ENCODE data around the gene B4GALT1. TPM values are rescaled to one million over a fixed set of nuclear protein-coding genes. Genes with fewer than 3 reads are reported as not detected.
"Not testable (repeated sequence)": the region's sequence is repeated elsewhere in the genome, so short reads cannot be mapped to it uniquely, and the experiment has no call there.

Gene B4GALT1
- total RNA-seq, 1 donor = 41.0 TPM

DNA sequence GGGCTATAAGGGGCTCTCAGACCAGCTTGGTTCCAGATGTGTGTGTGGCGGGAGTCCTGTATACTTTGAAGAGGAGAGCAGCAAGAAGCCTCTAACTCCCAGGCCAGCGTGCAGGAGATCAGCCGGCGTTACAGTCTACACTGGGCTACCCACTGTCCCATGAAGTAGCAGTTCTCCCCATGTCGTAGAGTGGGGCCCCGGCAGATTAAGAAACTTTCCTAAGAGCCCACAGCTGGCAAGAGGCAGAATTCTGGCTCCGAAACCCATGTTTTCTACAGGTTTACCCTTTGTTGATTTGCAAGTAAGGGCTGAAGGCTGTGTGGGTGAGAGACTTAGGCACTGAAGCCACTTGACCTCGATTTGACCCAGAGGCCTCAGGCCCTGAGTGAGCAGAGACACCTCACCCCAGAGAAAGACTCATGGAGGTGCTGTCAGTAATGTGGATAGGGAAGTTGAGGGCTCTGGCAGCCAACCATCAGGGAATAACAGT is 881 bp upstream of the B4GALT1 start:
- DNase-seq (ENCODE audit: low read depth) = no peak
- peak overlapping the region; percentile 67 for H3K4me3 ChIP-seq (ENCODE audit: low read depth, low read length)
- TF ChIP-seq, protein P1, sequence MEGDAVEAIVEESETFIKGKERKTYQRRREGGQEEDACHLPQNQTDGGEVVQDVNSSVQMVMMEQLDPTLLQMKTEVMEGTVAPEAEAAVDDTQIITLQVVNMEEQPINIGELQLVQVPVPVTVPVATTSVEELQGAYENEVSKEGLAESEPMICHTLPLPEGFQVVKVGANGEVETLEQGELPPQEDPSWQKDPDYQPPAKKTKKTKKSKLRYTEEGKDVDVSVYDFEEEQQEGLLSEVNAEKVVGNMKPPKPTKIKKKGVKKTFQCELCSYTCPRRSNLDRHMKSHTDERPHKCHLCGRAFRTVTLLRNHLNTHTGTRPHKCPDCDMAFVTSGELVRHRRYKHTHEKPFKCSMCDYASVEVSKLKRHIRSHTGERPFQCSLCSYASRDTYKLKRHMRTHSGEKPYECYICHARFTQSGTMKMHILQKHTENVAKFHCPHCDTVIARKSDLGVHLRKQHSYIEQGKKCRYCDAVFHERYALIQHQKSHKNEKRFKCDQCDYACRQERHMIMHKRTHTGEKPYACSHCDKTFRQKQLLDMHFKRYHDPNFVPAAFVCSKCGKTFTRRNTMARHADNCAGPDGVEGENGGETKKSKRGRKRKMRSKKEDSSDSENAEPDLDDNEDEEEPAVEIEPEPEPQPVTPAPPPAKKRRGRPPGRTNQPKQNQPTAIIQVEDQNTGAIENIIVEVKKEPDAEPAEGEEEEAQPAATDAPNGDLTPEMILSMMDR (IDR thresholded peaks at IDR 0.05; ENCODE audit: insufficient read depth, low read length) = no peak

DNA sequence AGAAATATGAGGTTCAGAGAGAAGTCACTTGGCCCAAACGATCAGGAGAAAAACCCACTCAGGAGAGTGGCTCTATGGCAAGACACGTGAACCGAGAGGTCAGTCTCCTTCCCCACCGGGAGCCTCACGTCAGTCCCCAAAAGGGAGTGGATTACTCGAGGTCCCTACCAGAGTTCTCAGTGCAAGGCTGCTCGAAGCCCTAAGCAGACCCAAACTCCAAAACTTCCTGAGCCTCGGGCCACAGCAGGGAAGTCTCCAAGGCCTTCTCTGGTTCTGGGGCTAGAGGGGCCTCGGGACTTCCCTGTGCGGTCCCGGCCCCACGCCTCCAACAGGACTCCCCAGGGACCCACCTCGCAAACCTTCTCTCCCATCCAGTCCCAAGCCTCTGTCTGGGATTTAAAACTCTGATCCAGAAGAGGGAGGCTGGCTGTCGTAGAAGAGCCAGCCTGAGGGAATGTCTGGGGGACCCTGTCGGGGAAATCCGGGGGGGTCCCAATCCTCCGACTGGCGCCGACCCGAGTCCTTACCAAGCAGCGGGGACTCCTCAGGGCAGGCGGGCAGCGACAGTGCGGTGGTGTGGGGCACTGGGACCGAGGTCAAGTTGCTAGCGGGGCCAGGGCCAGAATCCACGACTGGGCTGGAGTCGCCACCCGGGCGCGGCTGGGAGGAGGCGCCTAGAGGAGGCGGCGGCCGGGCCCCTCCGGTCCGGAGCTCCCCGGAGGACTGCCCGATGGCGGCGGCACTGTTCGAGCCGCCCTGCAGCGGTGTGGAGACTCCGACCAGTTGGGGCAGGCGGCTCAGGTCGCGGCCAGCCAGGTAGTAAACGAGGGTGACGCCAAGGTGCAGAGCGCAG is 679 bp downstream of the B4GALT1 start:
- H3K4me3 ChIP-seq (ENCODE audit: low read depth, low read length) = peak overlapping the region; percentile 99
- TF ChIP-seq, protein P1 (IDR thresholded peaks at IDR 0.05; ENCODE audit: insufficient read depth, low read length) = no peak
- DNase-seq (ENCODE audit: low read depth) = no peak

DNA sequence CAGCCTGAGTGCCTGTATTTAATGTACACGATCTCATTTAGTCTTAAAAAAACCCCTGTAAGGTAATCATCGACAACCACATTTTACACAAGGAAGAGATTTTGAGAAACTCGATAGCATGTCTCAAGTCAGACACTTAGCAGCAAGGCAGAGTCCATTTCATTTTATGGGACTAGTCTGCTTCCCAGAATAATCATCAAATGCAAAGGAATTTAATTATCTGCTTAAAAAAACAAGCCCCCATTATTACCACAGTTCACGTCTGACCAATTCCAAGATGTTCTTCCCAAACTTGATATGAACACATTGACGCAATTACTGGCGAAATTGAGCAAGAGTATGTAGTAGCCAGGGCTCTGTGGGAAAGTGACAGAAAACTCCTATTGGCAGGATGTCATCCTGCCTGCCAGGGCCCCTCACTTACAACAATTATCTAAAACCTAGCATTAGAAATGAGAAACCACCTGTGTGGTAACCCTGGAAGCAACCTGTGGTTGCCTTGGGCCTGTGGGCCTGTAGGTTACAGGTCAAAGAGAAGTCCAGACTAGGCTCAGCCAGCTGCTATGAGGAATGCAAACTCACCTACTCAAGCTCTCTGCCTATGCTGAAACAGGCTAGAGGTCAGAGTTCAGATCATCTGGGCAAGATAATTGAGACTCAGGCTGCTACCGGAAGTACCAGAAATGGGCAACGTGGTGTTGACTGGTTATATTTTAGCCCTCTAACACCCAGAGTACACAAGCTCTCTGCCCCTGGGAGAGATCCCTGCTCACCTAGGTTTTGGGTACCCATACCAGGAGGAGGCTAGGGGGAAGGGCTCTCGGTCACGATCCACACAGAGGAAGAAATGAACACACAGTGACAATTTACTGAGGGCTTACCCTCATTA is 1.6 kb downstream of the B4GALT1 start:
- TF ChIP-seq, protein P1 (IDR thresholded peaks at IDR 0.05; ENCODE audit: insufficient read depth, low read length) = no peak
- DNase-seq (ENCODE audit: low read depth) = peak; percentile 98
- H3K4me3 ChIP-seq (ENCODE audit: low read depth, low read length) = peak overlapping the region; percentile 99

DNA sequence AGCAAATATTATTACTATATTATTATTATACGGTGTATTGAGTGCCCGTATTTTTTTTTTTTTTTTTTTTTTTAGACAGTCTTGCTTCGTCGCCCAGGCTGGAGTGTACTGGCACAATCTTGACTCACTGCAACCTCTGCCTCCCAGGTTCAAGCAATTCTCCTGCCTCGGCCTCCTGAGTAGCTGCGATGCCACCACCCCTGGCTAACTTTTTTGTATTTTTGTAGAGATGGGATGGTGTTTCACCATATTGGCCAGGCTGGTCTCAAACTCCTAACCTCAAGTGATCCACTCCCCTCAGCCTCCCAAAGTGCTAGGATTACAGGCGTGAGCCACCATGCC is 2.2 kb downstream of the B4GALT1 start:
- H3K4me3 ChIP-seq (ENCODE audit: low read depth, low read length) = peak overlapping the region; percentile 99

DNA sequence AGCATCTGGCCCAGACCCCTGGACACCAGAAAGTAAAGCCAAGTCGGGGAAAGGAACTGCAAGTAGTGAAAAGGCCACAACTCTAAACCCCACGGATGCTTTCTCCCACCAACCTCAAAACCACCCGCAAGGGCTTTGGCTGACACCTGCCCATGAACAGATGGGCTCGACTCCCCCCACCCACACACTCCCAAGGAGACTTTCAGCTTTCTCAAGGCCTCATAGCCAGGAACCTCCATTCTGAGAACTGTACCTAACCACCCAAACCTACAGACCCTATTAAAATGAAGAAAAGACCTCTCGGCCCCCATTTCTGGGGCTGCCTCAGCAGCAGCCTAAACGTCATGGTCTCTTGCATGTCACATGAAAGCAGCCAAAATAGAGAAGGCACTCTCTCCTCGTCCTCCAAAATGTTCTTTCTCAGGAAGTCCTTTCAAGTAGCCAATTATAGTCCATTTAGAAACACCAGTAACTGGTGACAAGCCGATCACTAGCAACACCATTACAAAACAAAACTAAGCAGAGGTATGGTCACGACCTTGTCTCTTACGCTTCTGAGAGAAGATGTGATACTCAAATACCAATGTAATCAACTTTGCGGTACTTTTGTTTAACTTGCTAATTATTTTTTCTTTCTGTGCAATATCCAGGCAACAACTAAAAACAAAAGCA is 2.9 kb downstream of the B4GALT1 start:
- peak; percentile 46 for DNase-seq (ENCODE audit: low read depth)
- peak overlapping the region; percentile 99 for H3K4me3 ChIP-seq (ENCODE audit: low read depth, low read length)
- TF ChIP-seq, protein P1 (IDR thresholded peaks at IDR 0.05; ENCODE audit: insufficient read depth, low read length) = no peak

More for the DNA sequence above, 2.2 kb downstream of the B4GALT1 start:
- not testable (repeated sequence) for DNase-seq (ENCODE audit: low read depth)

DNA sequence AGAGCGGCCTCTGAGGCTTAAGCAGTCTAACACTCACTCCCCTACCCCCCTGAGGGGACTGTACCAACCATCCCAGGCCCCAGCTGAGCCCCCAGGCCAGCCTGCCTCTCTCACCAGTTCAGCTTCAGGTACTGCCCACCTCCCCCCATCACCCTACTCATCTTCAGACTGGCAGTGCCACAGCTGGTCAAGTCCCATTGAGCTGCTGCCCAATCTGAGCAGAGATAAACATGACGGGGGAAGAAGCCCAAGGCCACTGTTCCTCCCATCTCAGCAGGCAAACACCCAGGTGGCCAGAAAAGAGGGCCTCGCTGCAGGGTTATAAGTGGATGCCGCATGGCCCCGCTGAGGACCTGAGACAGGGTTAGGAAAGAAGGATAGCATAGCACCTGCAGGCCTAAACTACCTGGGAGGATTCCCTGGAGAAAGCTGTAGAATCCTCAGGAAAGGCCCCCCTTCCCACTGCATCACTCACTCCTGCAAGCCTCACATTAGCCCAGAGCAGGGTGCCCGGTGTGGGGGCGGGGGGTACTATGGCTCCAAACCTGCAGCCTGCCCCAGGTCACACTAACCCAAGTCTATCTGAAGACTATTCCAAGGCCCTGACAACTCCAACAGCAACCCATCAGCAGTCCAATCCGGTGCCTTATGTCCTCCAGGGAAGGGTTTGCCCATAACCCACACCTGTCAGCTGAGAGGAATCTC is 3.6 kb downstream of the B4GALT1 start:
- peak overlapping the region; percentile 99 for H3K4me3 ChIP-seq (ENCODE audit: low read depth, low read length)
- TF ChIP-seq, protein P1 (IDR thresholded peaks at IDR 0.05; ENCODE audit: insufficient read depth, low read length) = no peak
- no peak for DNase-seq (ENCODE audit: low read depth)
